NOMO-1 treated with dmso at 0.1 percent for 144 hours (cell line): ENCODE measurements around the gene FBXO48.
"Not testable (repeated sequence)": the region's sequence is repeated elsewhere in the genome, so short reads cannot be mapped to it uniquely, and the experiment has no call there.

Experiments used
- DNase-seq: peaks from one replicate; lab custom pipeline; 2025; ENCODE audit not compliant: unreplicated experiment; lab: John Stamatoyannopoulos, UW

Gene FBXO48

GRCh38 chr2:68467077-68467960, at the start of gene FBXO48, which contains the start of gene APLF:
Gene FBXO48, minus strand, starts transcription at chr2:68467294. Its CDS starts 2,149 bp downstream, at chr2:68465145.
Gene APLF, plus strand, starts transcription at chr2:68467585. Its CDS starts 147 bp downstream, at chr2:68467732.
- DNase-seq = peak; percentile 98

GRCh38 chr2:68516051-68516955, 49.2 kb upstream of the FBXO48 start:
- no peak for DNase-seq

GRCh38 chr2:68514316-68514929, 47.3 kb upstream of the FBXO48 start:
- DNase-seq = no peak

GRCh38 chr2:68512966-68513365, 45.9 kb upstream of the FBXO48 start:
- no peak for DNase-seq

GRCh38 chr2:68512326-68512725, 45.2 kb upstream of the FBXO48 start:
- no peak for DNase-seq

GRCh38 chr2:68506170-68506569, 39.1 kb upstream of the FBXO48 start:
- DNase-seq = no peak

- no peak for DNase-seq
Measured at GRCh38 chr2:68505603-68506159, 38.6 kb upstream of the FBXO48 start.

- no peak for DNase-seq
Measured at GRCh38 chr2:68501768-68502167, 34.7 kb upstream of the FBXO48 start.

- no peak for DNase-seq
Measured at GRCh38 chr2:68500649-68501048, 33.6 kb upstream of the FBXO48 start.

- no peak for DNase-seq
Measured at GRCh38 chr2:68499133-68499532, 32.0 kb upstream of the FBXO48 start.

GRCh38 chr2:68491582-68491981, 24.5 kb upstream of the FBXO48 start:
- no peak for DNase-seq

GRCh38 chr2:68489282-68489681, 22.2 kb upstream of the FBXO48 start:
- DNase-seq = no peak

GRCh38 chr2:68488605-68489004, 21.5 kb upstream of the FBXO48 start:
- DNase-seq = not testable (repeated sequence)

GRCh38 chr2:68487773-68488355, 20.8 kb upstream of the FBXO48 start:
- DNase-seq = no peak

- DNase-seq = no peak
Measured at GRCh38 chr2:68483011-68483410, 15.9 kb upstream of the FBXO48 start.

- DNase-seq = no peak
Measured at GRCh38 chr2:68482296-68482820, 15.3 kb upstream of the FBXO48 start.

GRCh38 chr2:68478688-68479087, 11.6 kb upstream of the FBXO48 start:
- no peak for DNase-seq

GRCh38 chr2:68476454-68476853, 9.4 kb upstream of the FBXO48 start:
- DNase-seq = no peak

GRCh38 chr2:68475576-68475975, 8.5 kb upstream of the FBXO48 start:
- no peak for DNase-seq

GRCh38 chr2:68475110-68475509, 8.0 kb upstream of the FBXO48 start:
- DNase-seq = no peak
